Measurements from ENCODE around the gene UGT2A3. TPM values are rescaled to one million over a fixed set of nuclear protein-coding genes. Genes with fewer than 3 reads are reported as not detected.

Gene UGT2A3
- total and polyA plus RNA-seq, 4 donors, result 13.5 TPM; not detected in 3

DNA sequence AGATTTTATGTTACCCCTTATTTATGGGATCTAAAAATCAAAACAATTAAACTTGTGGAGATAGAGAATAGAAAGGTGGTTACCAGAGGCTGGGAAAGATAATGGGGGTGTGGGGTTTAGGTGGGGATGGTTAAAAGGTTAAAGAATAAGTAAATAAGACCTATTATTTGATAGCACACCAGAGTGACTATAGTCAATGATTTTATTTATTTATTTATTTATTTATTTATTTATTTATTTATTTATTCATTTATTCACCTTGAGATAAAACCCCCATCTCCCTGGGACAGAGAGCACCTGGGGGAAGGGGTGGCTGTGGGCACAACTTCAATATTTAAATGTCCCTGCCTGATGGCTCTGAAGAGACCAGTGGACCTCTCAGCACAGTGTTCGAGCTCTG lies 66.1 kb downstream of the UGT2A3 start:
- ATAC-seq (ENCODE audit: low FRiP score), result no peak
- Histone ChIP-seq H3K9me3 (ENCODE audit: control insufficient read depth, low read length) (peaks cover 2% of the 10 kb centered on the region), H3K27me3 (ENCODE audit: control insufficient read depth in 1 of 2, insufficient read depth in 2 of 2, low read length in 1 of 2) (no peaks in the 10 kb centered on the region), H3K36me3 (ENCODE audit: control insufficient read depth in 1 of 2, insufficient read depth in 2 of 2, low read length in 1 of 2) (no peaks in the 10 kb centered on the region), H3K4me1 (ENCODE audit: control insufficient read depth in 1 of 2, insufficient read depth in 2 of 2, low read length in 2 of 2) (no peaks in the 10 kb centered on the region), H3K4me3 (ENCODE audit: low read length in 2 of 2) (no peak overlapping the region), H3K27ac (ENCODE audit: low read depth in 1 of 2, low read length in 2 of 2) (no peak overlapping the region)
- WGBS, 2 donors, result 93 to 95% methylated on average over 1 of the region's 1 CpG
- intact Hi-C loops (cut with DNase I), result no loop called here
- DNase-seq, result no peak

DNA sequence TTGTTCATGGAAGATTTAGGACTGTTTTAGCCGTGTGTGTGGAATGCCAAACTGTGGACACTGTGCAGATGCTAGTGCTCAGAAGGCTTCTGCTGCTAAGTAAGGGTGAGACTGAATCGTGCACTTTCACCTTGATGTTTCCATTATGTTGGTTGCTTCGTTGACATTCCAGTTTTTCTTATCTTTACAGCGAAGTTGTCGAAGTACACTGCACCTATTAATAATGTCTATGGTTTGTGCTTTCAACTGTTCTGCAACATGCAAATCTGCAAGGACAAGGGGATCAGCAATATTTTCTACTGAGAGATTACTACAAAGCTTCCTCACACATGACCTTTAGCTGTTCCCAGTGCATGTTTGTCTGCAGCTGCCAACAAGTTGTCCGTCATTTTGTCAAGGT lies 67.7 kb downstream of the UGT2A3 start:
- no peaks in the 10 kb centered on the region for H3K36me3 ChIP-seq (ENCODE audit: control insufficient read depth in 1 of 2, insufficient read depth in 2 of 2, low read length in 1 of 2)
- H3K4me1 ChIP-seq (ENCODE audit: control insufficient read depth in 1 of 2, insufficient read depth in 2 of 2, low read length in 2 of 2), result no peaks in the 10 kb centered on the region
- DNase-seq (no peak), ATAC-seq (ENCODE audit: low FRiP score) (no peak)
- intact Hi-C loops (cut with DNase I), result no loop called here
- H3K4me3 ChIP-seq (ENCODE audit: low read length in 2 of 2), result no peak overlapping the region
- H3K9me3 ChIP-seq (ENCODE audit: control insufficient read depth, low read length), result peaks cover 2% of the 10 kb centered on the region
- H3K27me3 ChIP-seq (ENCODE audit: control insufficient read depth in 1 of 2, insufficient read depth in 2 of 2, low read length in 1 of 2), result no peaks in the 10 kb centered on the region
- WGBS, 2 donors, result 43 to 52% methylated on average over 6 of the region's 6 CpGs
- H3K27ac ChIP-seq (ENCODE audit: low read depth in 1 of 2, low read length in 2 of 2), result no peak overlapping the region

Other genes with a start within 250 kb of the UGT2A3 start
- gene UGT2B10, start 135.8 kb downstream of the UGT2A3 start, total RNA-seq, result not detected
- gene UGT2B10, start 135.8 kb downstream of the UGT2A3 start, polyA plus RNA-seq, result not detected
- not detected for gene UGT2B7, start 144.7 kb upstream of the UGT2A3 start, total RNA-seq
- gene UGT2B7, start 144.7 kb upstream of the UGT2A3 start, polyA plus RNA-seq, result 1 to 10 TPM in 1 of 2 donors, not detected in 1; 5.8 TPM

Measured in aorta (tissue), 5 donors.